MV-4-11 (cell line): ENCODE measurements around the gene IL1RAPL1.

Source experiments
- DNase-seq: peaks from one replicate; lab custom pipeline; 2025; lab: John Stamatoyannopoulos, UW

The IL1RAPL1 gene

GRCh38 chrX:28979877-28980276, 392.6 kb downstream of the IL1RAPL1 start:
- no peak for DNase-seq

- no peak for DNase-seq
Measured at GRCh38 chrX:28981952-28982351, 394.7 kb downstream of the IL1RAPL1 start.

GRCh38 chrX:28988246-28988645, 401.0 kb downstream of the IL1RAPL1 start:
- DNase-seq, result no peak

- DNase-seq, result no peak
Measured at GRCh38 chrX:28997706-28998463, 410.6 kb downstream of the IL1RAPL1 start.

- no peak for DNase-seq
Measured at GRCh38 chrX:28998609-28999135, 411.4 kb downstream of the IL1RAPL1 start.

- no peak for DNase-seq
Measured at GRCh38 chrX:29012867-29013266, 425.6 kb downstream of the IL1RAPL1 start.

- DNase-seq, result no peak
Measured at GRCh38 chrX:29023207-29023606, 436.0 kb downstream of the IL1RAPL1 start.

DNA sequence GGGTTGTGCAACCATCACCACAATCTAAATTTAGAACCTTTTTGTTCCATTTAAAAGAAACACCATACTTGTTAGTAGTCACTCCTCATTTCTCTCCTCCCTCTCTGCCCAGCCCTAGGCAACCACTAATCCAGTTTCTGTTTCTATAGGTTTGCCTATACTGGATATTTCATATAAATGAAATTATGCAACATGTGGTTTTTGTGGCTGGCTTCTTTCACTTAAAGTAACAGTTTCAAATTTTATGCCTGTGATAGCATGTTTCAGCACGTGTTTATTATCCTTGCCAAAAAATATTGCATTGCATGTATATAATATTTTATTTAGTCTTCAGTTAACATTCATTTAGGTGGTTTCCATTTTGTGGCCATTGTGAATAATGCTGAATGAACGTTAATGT, 437.6 kb downstream of the IL1RAPL1 start:
- DNase-seq, result peak; percentile 94

- DNase-seq, result no peak
Measured at GRCh38 chrX:29039501-29039900, 452.3 kb downstream of the IL1RAPL1 start.

DNA sequence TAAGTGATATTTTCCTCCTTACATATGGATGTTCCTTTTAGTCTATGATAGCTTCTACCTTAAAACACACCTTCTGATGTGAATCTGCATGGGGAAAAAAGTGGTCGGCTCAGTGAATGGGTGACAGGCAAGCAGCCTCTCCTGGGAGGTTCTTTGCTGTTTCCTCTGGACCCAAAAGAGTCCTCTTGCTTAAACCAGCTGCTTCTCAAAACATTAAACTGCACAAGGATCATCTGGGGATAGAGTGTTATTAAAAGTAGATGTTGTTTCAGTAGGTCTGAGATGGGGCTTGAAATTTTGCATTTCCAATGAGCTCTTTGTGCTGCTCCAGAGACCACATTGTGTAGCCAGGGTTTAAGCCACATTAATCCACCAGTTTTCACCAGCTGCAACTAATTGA, 452.9 kb downstream of the IL1RAPL1 start:
- DNase-seq, result no peak

DNA sequence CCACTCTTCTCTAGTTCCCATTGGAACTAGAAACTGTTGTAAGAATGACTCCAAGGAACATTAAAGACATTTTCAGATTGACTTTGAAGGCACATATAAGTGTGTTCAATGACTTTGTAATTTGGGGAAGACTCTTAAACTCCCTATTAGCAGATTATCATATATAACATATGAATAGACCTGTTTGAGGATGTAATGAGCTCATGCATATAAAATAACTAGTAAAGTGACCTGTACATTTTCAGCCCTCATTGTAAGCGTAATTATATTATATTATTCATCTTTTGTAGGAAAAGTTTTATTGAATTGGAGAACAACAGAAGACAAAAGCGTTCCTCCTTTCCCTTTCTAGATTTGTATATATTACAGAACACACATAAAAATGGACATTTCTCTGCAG, 455.1 kb downstream of the IL1RAPL1 start:
- no peak for DNase-seq

DNA sequence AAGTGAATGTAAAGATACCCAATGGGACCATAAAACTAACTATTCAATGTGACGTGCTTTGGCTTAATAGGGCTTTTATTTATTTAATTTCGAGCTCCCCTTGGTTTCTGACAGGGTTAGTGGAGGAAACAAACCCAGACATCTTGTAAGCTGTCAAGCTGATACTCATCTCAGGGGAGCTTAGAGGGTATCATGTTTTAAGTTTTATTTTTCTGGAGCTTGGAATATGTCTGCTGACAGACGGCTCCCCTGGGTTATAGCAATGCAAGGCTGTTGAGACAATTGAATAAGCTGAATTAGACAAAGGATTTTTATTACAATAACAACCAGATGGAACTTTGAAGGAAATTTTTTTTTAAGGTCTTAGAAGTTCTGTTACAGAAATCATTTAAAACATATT, 456.5 kb downstream of the IL1RAPL1 start:
- DNase-seq, result no peak

GRCh38 chrX:29044423-29045184, 457.4 kb downstream of the IL1RAPL1 start:
- no peak for DNase-seq

GRCh38 chrX:29065477-29065876, 478.2 kb downstream of the IL1RAPL1 start:
- DNase-seq, result no peak

DNA sequence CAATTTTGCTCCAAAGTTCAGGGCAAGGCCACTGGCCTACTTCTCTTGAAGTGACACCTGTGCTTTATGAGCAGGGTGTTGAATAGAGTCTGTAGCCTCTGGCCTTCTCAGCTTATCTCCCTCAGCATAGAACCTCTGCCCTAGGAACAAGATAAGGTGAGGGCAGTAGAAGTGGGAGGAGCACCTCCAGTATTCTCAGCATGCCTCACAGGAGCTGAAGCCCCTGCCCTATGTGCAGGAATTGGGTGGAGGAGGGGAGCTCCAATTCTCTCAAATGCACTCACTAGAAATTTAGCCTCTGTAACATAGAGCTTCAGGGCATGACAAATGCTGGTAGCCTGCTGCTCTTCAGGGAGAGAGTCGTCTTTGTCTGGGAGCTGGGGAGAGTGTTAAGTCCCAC, 479.3 kb downstream of the IL1RAPL1 start:
- no peak for DNase-seq

- DNase-seq, result no peak
Measured at GRCh38 chrX:29067351-29067750, 480.1 kb downstream of the IL1RAPL1 start.

DNA sequence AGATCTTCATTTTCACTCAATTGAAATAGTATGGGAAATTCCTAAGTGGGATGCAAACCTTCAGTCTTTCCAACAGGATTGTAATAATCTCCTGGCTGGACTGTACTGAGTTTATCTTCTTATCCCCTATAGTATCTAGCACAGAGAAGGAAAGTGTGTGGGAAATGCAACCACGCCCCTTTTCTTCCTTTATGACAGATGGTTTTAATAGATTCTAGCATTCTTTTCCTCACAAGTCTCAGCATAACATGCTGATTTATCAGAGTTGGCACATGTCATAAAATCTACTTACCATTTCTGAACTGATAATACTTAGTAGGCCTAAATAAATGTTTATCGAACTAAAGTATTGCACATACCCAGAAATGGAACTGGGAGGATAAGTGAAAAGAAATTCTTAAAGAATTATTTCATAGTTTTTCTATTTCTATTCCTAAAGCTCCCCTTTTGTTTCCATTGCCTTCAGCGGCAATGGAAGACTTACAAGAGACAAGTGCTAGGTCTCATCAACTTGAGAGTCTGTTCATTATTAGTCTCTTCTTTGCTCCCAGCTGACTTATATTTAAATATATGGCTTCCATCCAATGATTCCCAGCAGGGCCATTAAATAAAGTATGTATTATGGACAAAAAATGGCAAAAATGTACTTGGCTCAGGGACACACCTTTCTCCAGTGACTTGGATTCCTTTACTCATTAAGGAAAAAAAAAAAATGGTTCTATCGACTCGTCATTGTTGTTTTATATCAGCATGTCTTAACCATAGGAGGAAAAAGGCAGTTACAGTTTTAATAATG, 484.5 kb downstream of the IL1RAPL1 start:
- DNase-seq, result no peak

DNA sequence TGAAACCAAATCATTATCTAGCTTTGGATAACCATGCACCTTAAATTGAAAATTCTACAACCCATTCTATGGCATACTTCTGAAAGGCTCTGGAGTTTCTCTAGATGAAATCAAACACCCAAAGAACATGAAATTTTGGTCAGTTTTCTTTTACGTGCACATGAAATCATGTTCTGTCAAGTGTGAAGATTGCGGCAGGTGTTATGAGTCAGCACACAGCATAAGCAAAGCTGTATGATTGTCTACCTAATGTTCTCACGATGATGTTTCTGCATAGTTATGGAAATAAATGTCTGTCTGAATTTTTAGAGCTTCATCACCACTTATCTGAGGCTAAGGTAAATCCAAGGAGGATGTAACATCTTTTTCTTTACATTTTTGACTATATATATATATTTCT, 495.3 kb downstream of the IL1RAPL1 start:
- no peak for DNase-seq

GRCh38 chrX:29083823-29084222, 496.6 kb downstream of the IL1RAPL1 start:
- DNase-seq, result no peak

DNA sequence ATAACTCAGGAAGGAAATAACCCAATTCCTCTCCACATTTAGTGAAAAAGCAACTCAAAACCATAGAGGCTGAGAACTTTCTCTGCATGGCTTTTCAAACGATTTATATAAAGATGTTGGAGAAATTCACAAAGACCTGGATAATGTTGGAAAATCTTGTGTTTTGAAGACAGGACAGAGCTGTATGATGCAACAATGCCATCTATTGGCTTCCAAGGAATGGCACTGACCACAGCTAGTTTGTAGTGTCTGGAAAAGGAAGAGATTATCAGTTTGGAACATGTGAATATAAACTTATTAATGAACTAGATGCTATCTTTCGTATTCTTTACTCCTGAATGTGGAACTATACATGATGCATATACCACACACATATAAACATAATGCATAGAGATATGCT, 503.6 kb downstream of the IL1RAPL1 start:
- no peak for DNase-seq

- no peak for DNase-seq
Measured at GRCh38 chrX:29107231-29107630, 520.0 kb downstream of the IL1RAPL1 start.

DNA sequence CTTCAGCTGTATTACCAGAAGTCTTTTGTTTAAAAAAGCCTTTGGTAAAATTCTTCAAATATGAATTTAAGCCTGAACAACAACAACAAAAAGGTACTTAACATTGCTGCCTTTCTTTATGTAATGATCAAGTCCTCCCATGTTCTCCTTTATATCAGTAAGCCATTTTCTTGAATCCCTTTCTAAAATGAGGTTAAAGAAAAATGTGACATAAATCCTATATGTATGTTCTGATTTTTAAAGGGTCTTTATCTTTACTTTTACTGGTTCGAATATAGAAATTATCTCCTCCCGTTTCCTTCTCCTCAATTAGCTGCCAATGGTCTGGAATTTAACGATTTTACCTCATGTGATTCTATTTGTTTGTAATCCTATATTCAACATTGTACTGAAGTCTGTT, 522.8 kb downstream of the IL1RAPL1 start:
- DNase-seq, result no peak
